HCT116 (cell line): ENCODE results near the gene GABRR3. TPM values are rescaled to one million over a fixed set of nuclear protein-coding genes. Genes with fewer than 3 reads are reported as not detected.

Source experiments
- ATAC-seq: fragments of 200-7000 bp; cut with Tn5 transposase; 2 replicates; pipeline ENCODE4 v1.9.1; 2020; ENCODE audit warnings: mild to moderate bottlenecking, moderate library complexity
- BruUV-seq: library from RNA; stranded (reverse); fragments of 400-500 nt; replicated peaks from 2 replicates; lab custom pipeline; 2021; lab: Mats Ljungman, UMichigan
- CTCF ChIA-PET: fragments of 300-600 bp; sonication (Branson Sonifier 250); formaldehyde crosslinking; loops from one replicate; lab custom pipeline; 2021; ENCODE audit warnings: antibody characterized with exemption; lab: Charles Lee
- POLR2A ChIA-PET: fragments of 300-600, 350-600 bp; sonication (Branson Sonifier 250); formaldehyde crosslinking; loops from one replicate; lab custom pipeline; 2021; ENCODE audit warnings: antibody characterized with exemption; lab: Charles Lee
- RAD21 ChIA-PET, 2 experiments: fragments of 300-600 bp; sonication (Branson Sonifier 250); formaldehyde crosslinking; loops; one replicate each; lab custom pipeline; 2023; ENCODE audit warnings: low total read pairs in 2 of 2; ENCODE audit not compliant: uncharacterized antibody in 2 of 2, unreplicated experiment in 2 of 2, low non-redundant PET in 1 of 2; lab: Charles Lee
- DNase-seq: peaks from one replicate; pipeline ENCODE4 v3.0.0-alpha.2; 2010; ENCODE audit warnings: low read depth, low spot score
- H2AFZ ChIP-seq: fragments of 200-600 bp; shearing (Covaris generic), sonication (generic); 2 replicates; pipeline ENCODE4 v1.6.1; 2017; ENCODE audit warnings: low read depth, mixed run types, mixed read lengths, antibody characterized with exemption, low read length; ENCODE audit not compliant: poor library complexity, severe bottlenecking
- H3K27ac ChIP-seq: 2 replicates; pipeline ENCODE4 v1.5.1; 2012; ENCODE audit warnings: low read depth, low read length
- H3K27me3 ChIP-seq: fragments of 200-600 bp; sonication (generic); 2 replicates; pipeline ENCODE4 v1.6.1; 2016; ENCODE audit warnings: mixed run types, low read length, mixed read lengths; ENCODE audit not compliant: insufficient read depth
- H3K36me3 ChIP-seq, 2 experiments: fragments of 200-500 bp in 1 of 2; fragments of 200-600 bp in 1 of 2; sonication (Bioruptor generic) in 1 of 2; sonication (generic) in 1 of 2; 2 replicates each; pipeline versions ENCODE4 v1.5.1 to v1.6.1; 2014 to 2016; ENCODE audit warnings: low read length in 2 of 2, inconsistent platforms in 1 of 2, mixed read lengths in 1 of 2, mixed run types in 1 of 2; ENCODE audit not compliant: insufficient read depth in 2 of 2, control insufficient read depth in 1 of 2
- H3K4me1 ChIP-seq, 2 experiments: fragments of 200-600 bp in 1 of 2; sonication (generic) in 1 of 2; 2 replicates each; pipeline versions ENCODE4 v1.5.1 to v1.6.1; 2012 to 2017; ENCODE audit warnings: low read length in 2 of 2, inconsistent platforms in 1 of 2, mild to moderate bottlenecking in 1 of 2, mixed read lengths in 1 of 2, mixed run types in 1 of 2, moderate library complexity in 1 of 2; ENCODE audit not compliant: insufficient read depth in 2 of 2, control insufficient read depth in 1 of 2
- H3K4me2 ChIP-seq: fragments of 200-600 bp; sonication (generic); 2 replicates; pipeline ENCODE4 v1.6.1; 2017; ENCODE audit warnings: mixed run types, low read length, mixed read lengths
- H3K4me3 ChIP-seq, 2 experiments: fragments of 200-600 bp in 1 of 2; sonication (generic) in 1 of 2; replicated peaks in 1 of 2; 2 replicates each; pipeline ENCODE4 v1.5.1; 2011 to 2016; ENCODE audit warnings: low read length in 2 of 2, control low read depth in 1 of 2, low read depth in 1 of 2, mild to moderate bottlenecking in 1 of 2, mixed read lengths in 1 of 2, mixed run types in 1 of 2
- H3K79me2 ChIP-seq: fragments of 200-600 bp; sonication (generic); 2 replicates; pipeline ENCODE4 v1.6.1; 2017; ENCODE audit warnings: mild to moderate bottlenecking, mixed run types, low read length, moderate library complexity, mixed read lengths; ENCODE audit not compliant: insufficient read depth
- H3K9ac ChIP-seq: fragments of 200-600 bp; sonication (generic); 2 replicates; pipeline ENCODE4 v1.6.1; 2016; ENCODE audit warnings: low read length, mixed read lengths
- H3K9me2 ChIP-seq: fragments of 200-600 bp; sonication (generic), shearing (Covaris generic); 2 replicates; pipeline ENCODE4 v1.6.1; 2017; ENCODE audit warnings: mixed run types, mild to moderate bottlenecking, moderate library complexity; ENCODE audit not compliant: insufficient read depth
- H3K9me3 ChIP-seq, 2 experiments: fragments of 200-500 bp in 1 of 2; fragments of 200-600 bp in 1 of 2; sonication (Bioruptor generic) in 1 of 2; sonication (generic) in 1 of 2; 2 replicates each; pipeline ENCODE4 v1.6.1; 2014 to 2017; ENCODE audit warnings: low read length in 2 of 2, mixed read lengths in 2 of 2, inconsistent platforms in 1 of 2, low read depth in 1 of 2, mild to moderate bottlenecking in 1 of 2, mixed run types in 1 of 2, moderate library complexity in 1 of 2; ENCODE audit not compliant: control insufficient read depth in 1 of 2, insufficient read depth in 1 of 2
- H4K20me1 ChIP-seq: fragments of 200-600 bp; sonication (generic), shearing (Covaris generic); 2 replicates; pipeline ENCODE4 v1.6.1; 2017; ENCODE audit warnings: mixed run types, mild to moderate bottlenecking, moderate library complexity; ENCODE audit not compliant: insufficient read depth
- ATF3 ChIP-seq: IDR thresholded peaks from 2 replicates; pipeline ENCODE4 v1.6.1; 2012
- CBX3 ChIP-seq: IDR thresholded peaks from 2 replicates; pipeline ENCODE4 v1.6.1; 2012; ENCODE audit warnings: low read depth
- CEBPB ChIP-seq: IDR thresholded peaks from 2 replicates; pipeline ENCODE4 v1.6.1; 2012; ENCODE audit warnings: low read depth
- CTCF ChIP-seq, 3 experiments: fragments of 200-600 bp in 1 of 3; sonication (generic) in 1 of 3; IDR thresholded peaks in 2 of 3; conservative IDR thresholded peaks in 1 of 3; 2 replicates each; pipeline ENCODE4 v1.5.1; 2012 to 2017; ENCODE audit warnings: low read depth in 2 of 3, low read length in 2 of 3, antibody characterized with exemption in 1 of 3, borderline replicate concordance in 1 of 3, control low read depth in 1 of 3, mild to moderate bottlenecking in 1 of 3, mixed read lengths in 1 of 3, mixed run types in 1 of 3, moderate library complexity in 1 of 3; ENCODE audit not compliant: insufficient read depth in 1 of 3
- ELF1 ChIP-seq: IDR thresholded peaks from 2 replicates; pipeline ENCODE4 v1.6.1; 2012; ENCODE audit warnings: low read depth, borderline replicate concordance
- EZH2 ChIP-seq: fragments of 200-600 bp; sonication (generic); IDR thresholded peaks from 2 replicates; pipeline ENCODE4 v1.6.1; 2017; ENCODE audit warnings: antibody characterized with exemption, mixed run types
- EZH2phosphoT487 ChIP-seq: fragments of 200-600 bp; IDR thresholded peaks from 2 replicates; pipeline ENCODE4 v1.6.1; 2018; ENCODE audit warnings: antibody characterized with exemption, borderline replicate concordance
- FOSL1 ChIP-seq: IDR thresholded peaks from 2 replicates; pipeline ENCODE4 v1.6.1; 2012; ENCODE audit warnings: low read depth
- JUND ChIP-seq: IDR thresholded peaks from 2 replicates; pipeline ENCODE4 v1.6.1; 2012
- POLR2A ChIP-seq: IDR thresholded peaks from 2 replicates; pipeline ENCODE4 v1.7.0; 2011; ENCODE audit warnings: borderline replicate concordance; ENCODE audit not compliant: insufficient read depth, insufficient read length; ENCODE audit errors: extremely low read depth
- POLR2AphosphoS5 ChIP-seq: IDR thresholded peaks from 2 replicates; pipeline ENCODE4 v1.6.1; 2011; ENCODE audit warnings: mild to moderate bottlenecking, low read depth, low read length, moderate library complexity
- RAD21 ChIP-seq: IDR thresholded peaks from 2 replicates; pipeline ENCODE4 v1.6.1; 2012; ENCODE audit warnings: low read depth, mild to moderate bottlenecking
- SIN3A ChIP-seq: IDR thresholded peaks from 2 replicates; pipeline ENCODE4 v1.6.1; 2012; ENCODE audit warnings: low read depth
- SP1 ChIP-seq: IDR thresholded peaks from 2 replicates; pipeline ENCODE4 v1.6.1; 2012; ENCODE audit warnings: low read depth
- SRF ChIP-seq: IDR thresholded peaks from 2 replicates; pipeline ENCODE4 v1.6.1; 2012; ENCODE audit warnings: low read depth
- TCF7L2 ChIP-seq: IDR thresholded peaks from 2 replicates; pipeline ENCODE4 v1.7.0; 2011; ENCODE audit warnings: borderline replicate concordance, inconsistent platforms; ENCODE audit not compliant: insufficient read depth, insufficient read length; ENCODE audit errors: extremely low read depth
- YY1 ChIP-seq: IDR thresholded peaks from 2 replicates; pipeline ENCODE4 v1.6.1; 2011; ENCODE audit warnings: low read length, low read depth, moderate library complexity, mild to moderate bottlenecking; ENCODE audit not compliant: insufficient replicate concordance; ENCODE audit errors: extremely low read depth
- ZBTB33 ChIP-seq: IDR thresholded peaks from 2 replicates; pipeline ENCODE4 v1.6.1; 2011; ENCODE audit warnings: mild to moderate bottlenecking, low read length, moderate library complexity; ENCODE audit not compliant: insufficient replicate concordance; ENCODE audit errors: extremely low read depth
- ZFX ChIP-seq: fragments of 450-650 bp; IDR thresholded peaks from 2 replicates; pipeline ENCODE4 v1.6.1; 2017
- ZNF274 ChIP-seq: fragments of 200-500 bp; sonication (Bioruptor generic); IDR thresholded peaks from 2 replicates; pipeline ENCODE4 v1.6.1; 2014; ENCODE audit warnings: mild to moderate bottlenecking, low read depth, low read length, inconsistent platforms
- intact Hi-C: fragments of 100-400 bp; cut with micrococcal nuclease; formaldehyde crosslinking; loops from 2 replicates; pipeline ENCODE4 v1.10.0; 2022
- total RNA-seq: library from RNA; stranded (reverse); gene quantifications from one replicate; pipeline ENCODE4 v1.2.1, GENCODE V29; 2021; ENCODE audit not compliant: unreplicated experiment

Gene GABRR3
- total RNA-seq, 1 experiment from 2014 or later: not detected

GRCh38 chr3:98038286-98038685 lies 3.2 kb upstream of the GABRR3 start:
- Histone ChIP-seq H3K9me2 (no peaks in the 10 kb centered on the region; the same call in 1 of the 2 replicates), H3K27me3 (no peaks in the 10 kb centered on the region), H2AFZ (peak overlapping the region; percentile 98), H3K9me3 (no peaks in the 10 kb centered on the region), H4K20me1 (no peaks in the 10 kb centered on the region), H3K36me3 (no peaks in the 10 kb centered on the region), H3K4me1 (peaks cover 0 to 8% of the 10 kb centered on the region in 2 experiments; a peak in 2 of 4 replicates), H3K4me2 (no peak overlapping the region), H3K79me2 (no peaks in the 10 kb centered on the region), H3K4me3 (no peak overlapping the region), H3K27ac (no peak overlapping the region), H3K9ac (no peak overlapping the region)
- DNase-seq: no peak
- ChIA-PET POLR2A (no interaction called here), RAD21 (interaction anchor here (1.5 to 1.6 kb wide), 2 partner anchors 147 to 291 kb away, joined by 5 read pairs; no protein-coding TSS in a partner anchor), CTCF (interaction anchor here (1.4 to 4.5 kb wide), 6 partner anchors 9 to 775 kb away, joined by 3 to 43 read pairs (median 6); no protein-coding TSS in a partner anchor)
- BruUV-seq: no TSS peak
- intact Hi-C loops: loop anchor here (5.0 kb wide), 1 partner anchor 779 kb away; no protein-coding TSS in a partner anchor
- ATAC-seq: no peak
- TF ChIP-seq ATF3: no peak
- TF ChIP-seq ZBTB33: no peak
- TF ChIP-seq CEBPB: no peak
- no peak for TF ChIP-seq SP1
- TF ChIP-seq ELF1: no peak
- TF ChIP-seq EZH2phosphoT487: no peak
- TF ChIP-seq EZH2: no peak
- TF ChIP-seq ZFX: no peak
- TF ChIP-seq YY1: no peak
- TF ChIP-seq RAD21: no peak
- no peak for TF ChIP-seq CTCF (IDR thresholded peaks at IDR 0.05 in 2 of 3, conservative IDR thresholded peaks at IDR 0.05 in 1 of 3; ENCODE audit: borderline replicate concordance in 1 of 3, insufficient read depth in 1 of 3, low read depth in 2 of 3, low read length in 2 of 3)
- no peak for TF ChIP-seq FOSL1
- no peak for TF ChIP-seq TCF7L2
- no peak for TF ChIP-seq SRF
- no peak for TF ChIP-seq POLR2A
- no peak for TF ChIP-seq SIN3A
- TF ChIP-seq ZNF274: no peak
- no peak for TF ChIP-seq POLR2AphosphoS5
- no peak for TF ChIP-seq JUND
- no peak for TF ChIP-seq CBX3
